ENCODE data around the gene MICAL3. TPM values are rescaled to one million over a fixed set of nuclear protein-coding genes. Genes with fewer than 3 reads are reported as not detected.

Gene MICAL3
- total and polyA plus RNA-seq, 2 of the 8 experiments (the other 6 are each of a cell fraction or from before 2014, with no cell fraction given), result 8.3 to 41.8 TPM

GRCh38 chr22:17988800-17989513, 35.4 kb downstream of the MICAL3 start:
- peaks cover 4 to 13% (median 5%) of the 10 kb centered on the region in 4 experiments; a peak in 6 of 7 replicates for H3K4me1 ChIP-seq (replicated peaks in 1 of 4; ENCODE audit: control insufficient read depth in 3 of 4, insufficient read depth in 4 of 4, low read length in 3 of 4)
- peaks cover 11 to 26% of the 10 kb centered on the region in 2 experiments for H4K20me1 ChIP-seq (replicated peaks in 1 of 2; ENCODE audit: control insufficient read depth in 1 of 2, insufficient read depth in 2 of 2, low read length in 2 of 2)
- no peak overlapping the region for H2BK120ac ChIP-seq (replicated peaks; ENCODE audit: low read depth, low read length)
- H2AFZ ChIP-seq (ENCODE audit: low read length), result no peak overlapping the region
- H3K4ac ChIP-seq (replicated peaks; ENCODE audit: insufficient read length, low read depth, low read length), result no peak overlapping the region
- H2BK5ac ChIP-seq (ENCODE audit: low read depth, low read length), result no peak overlapping the region
- peaks cover 5 to 77% of the 10 kb centered on the region in 2 experiments for H3K79me2 ChIP-seq (ENCODE audit: control insufficient read depth in 1 of 2, insufficient read depth in 2 of 2, low read length in 2 of 2)
- no peak overlapping the region for H3K23ac ChIP-seq (ENCODE audit: insufficient read length)
- H4K91ac ChIP-seq (replicated peaks; ENCODE audit: insufficient read length, low read length), result no peak overlapping the region
- no peak overlapping the region; the same call in 1 of the 2 replicates for H2BK15ac ChIP-seq (ENCODE audit: low read length)
- no peak overlapping the region for H3K27ac ChIP-seq (ENCODE audit: low read depth, low read length)
- no peak overlapping the region for H2BK20ac ChIP-seq (ENCODE audit: low read length)
- DNase-seq (ENCODE audit: low read depth in 1 of 2, low spot score in 2 of 2) (no peak), FAIRE-seq (no peak)
- H4K8ac ChIP-seq (ENCODE audit: extremely low read depth, insufficient read depth, low read length), result no peak overlapping the region
- peaks cover 19% of the 10 kb centered on the region for H3K79me1 ChIP-seq (ENCODE audit: low read depth, low read length)
- no peak overlapping the region for H3K9ac ChIP-seq (replicated peaks in 1 of 4; ENCODE audit: extremely low read depth in 1 of 4, low read depth in 3 of 4, low read length in 3 of 4)
- WGBS, 2 experiments (ENCODE audit: extremely low coverage in 1 of 2, insufficient coverage in 1 of 2, insufficient read length in 1 of 2, insufficient replicate concordance in 2 of 2, low coverage in 1 of 2, low lambda C conversion rate in 2 of 2, missing lambda C conversion rate in 1 of 2), result 91% methylated on average over 16 of the region's 16 CpGs; no CpG with 5 or more reads in 1 of the 2 experiments
- no peaks in the 10 kb centered on the region for H3K9me3 ChIP-seq (ENCODE audit: insufficient read depth in 2 of 2, low read depth in 1 of 2, low read length in 1 of 2)
- no peak overlapping the region for H3K4me2 ChIP-seq (ENCODE audit: insufficient read depth in 1 of 2, low read depth in 2 of 2, low read length in 2 of 2)
- no peaks in the 10 kb centered on the region for H3K36me3 ChIP-seq (ENCODE audit: control insufficient read depth in 2 of 4, insufficient read depth in 4 of 4, low read length in 3 of 4)
- H3K23me2 ChIP-seq (ENCODE audit: low read depth, low read length), result no peaks in the 10 kb centered on the region
- H3K14ac ChIP-seq (ENCODE audit: insufficient read length), result no peak overlapping the region
- POLR2A ChIA-PET (ENCODE audit: partially characterized antibody), result interaction anchor here (0.6 kb wide), 1 partner anchor 17 kb away, joined by 3 read pairs; no protein-coding TSS in a partner anchor
- no peak overlapping the region for H3K18ac ChIP-seq (ENCODE audit: extremely low read depth, low read length)
- H4K5ac ChIP-seq (ENCODE audit: insufficient read length, low read depth, low read length), result no peak overlapping the region
- no peak overlapping the region for H3K4me3 ChIP-seq (ENCODE audit: extremely low read depth in 1 of 4, insufficient read depth in 2 of 4, low read depth in 3 of 4, low read length in 4 of 4)
- no peak overlapping the region for H2AK5ac ChIP-seq (ENCODE audit: low read depth, low read length)
- CTCF ChIA-PET (ENCODE audit: partially characterized antibody), result interaction anchor here (0.6 to 2.0 kb wide), 4 partner anchors 15 to 125 kb away, joined by 3 to 5 read pairs (median 3); no protein-coding TSS in a partner anchor
- no peaks in the 10 kb centered on the region for H3K27me3 ChIP-seq (replicated peaks in 1 of 4; ENCODE audit: control insufficient read depth in 3 of 4, extremely low read depth in 1 of 4, insufficient read depth in 3 of 4, low read length in 3 of 4)
- no peak overlapping the region for H3K56ac ChIP-seq (replicated peaks; ENCODE audit: insufficient read length, low read depth, low read length)
- H2BK12ac ChIP-seq (ENCODE audit: low read depth, low read length), result no peak overlapping the region
- TF ChIP-seq RXRA (IDR thresholded peaks at IDR 0.05; ENCODE audit: insufficient read depth, low read depth, low read length) (no peak), SAP30 (IDR thresholded peaks at IDR 0.05; ENCODE audit: insufficient read depth, insufficient replicate concordance, low read length) (no peak), GTF2F1 (IDR thresholded peaks at IDR 0.05; ENCODE audit: borderline replicate concordance, low read depth, low read length) (no peak), MAFK (IDR thresholded peaks at IDR 0.05; ENCODE audit: low read depth, low read length) (no peak), ASH2L (IDR thresholded peaks at IDR 0.05; ENCODE audit: low read length) (no peak), SIRT6 (IDR thresholded peaks at IDR 0.05; ENCODE audit: low read length) (no peak), PHF8 (conservative IDR thresholded peaks at IDR 0.05; ENCODE audit: low read depth, low read length) (no peak), CREB1 (IDR thresholded peaks at IDR 0.05) (no peak), GABPA (IDR thresholded peaks at IDR 0.05; ENCODE audit: borderline replicate concordance, insufficient read depth, low read length) (no peak), BCL11A (IDR thresholded peaks at IDR 0.05; ENCODE audit: low read depth in 2 of 2, low read length in 2 of 2) (no peak)
